K562 (cell line): ENCODE data around the gene GRIK2. TPM values are rescaled to one million over a fixed set of nuclear protein-coding genes. Genes with fewer than 3 reads are reported as not detected.

ENCODE experiments used
- ZFP91 ChIP-seq: sonication (generic); formaldehyde crosslinking; IDR thresholded peaks from 2 replicates; pipeline ENCODE4 v1.8.0; 2022; ENCODE audit warnings: mild to moderate bottlenecking, missing genetic modification reagents
- polyA plus RNA-seq, 8 experiments: library from polyadenylated mRNA; depleted of rRNA in 4 of 8; stranded (reverse) in 5 of 8; unstranded in 3 of 8; fragments of >200 nt; fragmentation: Nextera tagmentation in 2 of 8; fragmentation: Illumina TruSeq in 1 of 8; extraction: Ambion mirVana in 2 of 8; extraction: Trizol in 1 of 8; gene quantifications; 2 replicates each; pipeline versions ENCODE4 v1.2.1 to v1.2.3, GENCODE V29; 2011 to 2014; ENCODE audit warnings: inconsistent platforms in 1 of 8, missing spikeins in 1 of 8
- total RNA-seq, 7 experiments: library from RNA; depleted of rRNA in 6 of 7; stranded (reverse); fragments of >200 nt in 6 of 7; fragmentation: Illumina TruSeq in 2 of 7; extraction: Trizol in 2 of 7; gene quantifications; 2 replicates each; pipeline versions ENCODE4 v1.2.1 to v1.2.3, GENCODE V29; 2011 to 2021; ENCODE audit warnings: low replicate concordance in 1 of 7
- TF ChIP-seq, protein P1 (sequence below): fragments of 450-650 bp; IDR thresholded peaks from 2 replicates; pipeline ENCODE4 v1.6.1; 2016; ENCODE audit warnings: mild to moderate bottlenecking, moderate library complexity

GRIK2 gene
- total and polyA plus RNA-seq, 9 of the 15 experiments (the other 6 are each of a cell fraction or from before 2014, with no cell fraction given), result not detected

- TF ChIP-seq, protein P1, sequence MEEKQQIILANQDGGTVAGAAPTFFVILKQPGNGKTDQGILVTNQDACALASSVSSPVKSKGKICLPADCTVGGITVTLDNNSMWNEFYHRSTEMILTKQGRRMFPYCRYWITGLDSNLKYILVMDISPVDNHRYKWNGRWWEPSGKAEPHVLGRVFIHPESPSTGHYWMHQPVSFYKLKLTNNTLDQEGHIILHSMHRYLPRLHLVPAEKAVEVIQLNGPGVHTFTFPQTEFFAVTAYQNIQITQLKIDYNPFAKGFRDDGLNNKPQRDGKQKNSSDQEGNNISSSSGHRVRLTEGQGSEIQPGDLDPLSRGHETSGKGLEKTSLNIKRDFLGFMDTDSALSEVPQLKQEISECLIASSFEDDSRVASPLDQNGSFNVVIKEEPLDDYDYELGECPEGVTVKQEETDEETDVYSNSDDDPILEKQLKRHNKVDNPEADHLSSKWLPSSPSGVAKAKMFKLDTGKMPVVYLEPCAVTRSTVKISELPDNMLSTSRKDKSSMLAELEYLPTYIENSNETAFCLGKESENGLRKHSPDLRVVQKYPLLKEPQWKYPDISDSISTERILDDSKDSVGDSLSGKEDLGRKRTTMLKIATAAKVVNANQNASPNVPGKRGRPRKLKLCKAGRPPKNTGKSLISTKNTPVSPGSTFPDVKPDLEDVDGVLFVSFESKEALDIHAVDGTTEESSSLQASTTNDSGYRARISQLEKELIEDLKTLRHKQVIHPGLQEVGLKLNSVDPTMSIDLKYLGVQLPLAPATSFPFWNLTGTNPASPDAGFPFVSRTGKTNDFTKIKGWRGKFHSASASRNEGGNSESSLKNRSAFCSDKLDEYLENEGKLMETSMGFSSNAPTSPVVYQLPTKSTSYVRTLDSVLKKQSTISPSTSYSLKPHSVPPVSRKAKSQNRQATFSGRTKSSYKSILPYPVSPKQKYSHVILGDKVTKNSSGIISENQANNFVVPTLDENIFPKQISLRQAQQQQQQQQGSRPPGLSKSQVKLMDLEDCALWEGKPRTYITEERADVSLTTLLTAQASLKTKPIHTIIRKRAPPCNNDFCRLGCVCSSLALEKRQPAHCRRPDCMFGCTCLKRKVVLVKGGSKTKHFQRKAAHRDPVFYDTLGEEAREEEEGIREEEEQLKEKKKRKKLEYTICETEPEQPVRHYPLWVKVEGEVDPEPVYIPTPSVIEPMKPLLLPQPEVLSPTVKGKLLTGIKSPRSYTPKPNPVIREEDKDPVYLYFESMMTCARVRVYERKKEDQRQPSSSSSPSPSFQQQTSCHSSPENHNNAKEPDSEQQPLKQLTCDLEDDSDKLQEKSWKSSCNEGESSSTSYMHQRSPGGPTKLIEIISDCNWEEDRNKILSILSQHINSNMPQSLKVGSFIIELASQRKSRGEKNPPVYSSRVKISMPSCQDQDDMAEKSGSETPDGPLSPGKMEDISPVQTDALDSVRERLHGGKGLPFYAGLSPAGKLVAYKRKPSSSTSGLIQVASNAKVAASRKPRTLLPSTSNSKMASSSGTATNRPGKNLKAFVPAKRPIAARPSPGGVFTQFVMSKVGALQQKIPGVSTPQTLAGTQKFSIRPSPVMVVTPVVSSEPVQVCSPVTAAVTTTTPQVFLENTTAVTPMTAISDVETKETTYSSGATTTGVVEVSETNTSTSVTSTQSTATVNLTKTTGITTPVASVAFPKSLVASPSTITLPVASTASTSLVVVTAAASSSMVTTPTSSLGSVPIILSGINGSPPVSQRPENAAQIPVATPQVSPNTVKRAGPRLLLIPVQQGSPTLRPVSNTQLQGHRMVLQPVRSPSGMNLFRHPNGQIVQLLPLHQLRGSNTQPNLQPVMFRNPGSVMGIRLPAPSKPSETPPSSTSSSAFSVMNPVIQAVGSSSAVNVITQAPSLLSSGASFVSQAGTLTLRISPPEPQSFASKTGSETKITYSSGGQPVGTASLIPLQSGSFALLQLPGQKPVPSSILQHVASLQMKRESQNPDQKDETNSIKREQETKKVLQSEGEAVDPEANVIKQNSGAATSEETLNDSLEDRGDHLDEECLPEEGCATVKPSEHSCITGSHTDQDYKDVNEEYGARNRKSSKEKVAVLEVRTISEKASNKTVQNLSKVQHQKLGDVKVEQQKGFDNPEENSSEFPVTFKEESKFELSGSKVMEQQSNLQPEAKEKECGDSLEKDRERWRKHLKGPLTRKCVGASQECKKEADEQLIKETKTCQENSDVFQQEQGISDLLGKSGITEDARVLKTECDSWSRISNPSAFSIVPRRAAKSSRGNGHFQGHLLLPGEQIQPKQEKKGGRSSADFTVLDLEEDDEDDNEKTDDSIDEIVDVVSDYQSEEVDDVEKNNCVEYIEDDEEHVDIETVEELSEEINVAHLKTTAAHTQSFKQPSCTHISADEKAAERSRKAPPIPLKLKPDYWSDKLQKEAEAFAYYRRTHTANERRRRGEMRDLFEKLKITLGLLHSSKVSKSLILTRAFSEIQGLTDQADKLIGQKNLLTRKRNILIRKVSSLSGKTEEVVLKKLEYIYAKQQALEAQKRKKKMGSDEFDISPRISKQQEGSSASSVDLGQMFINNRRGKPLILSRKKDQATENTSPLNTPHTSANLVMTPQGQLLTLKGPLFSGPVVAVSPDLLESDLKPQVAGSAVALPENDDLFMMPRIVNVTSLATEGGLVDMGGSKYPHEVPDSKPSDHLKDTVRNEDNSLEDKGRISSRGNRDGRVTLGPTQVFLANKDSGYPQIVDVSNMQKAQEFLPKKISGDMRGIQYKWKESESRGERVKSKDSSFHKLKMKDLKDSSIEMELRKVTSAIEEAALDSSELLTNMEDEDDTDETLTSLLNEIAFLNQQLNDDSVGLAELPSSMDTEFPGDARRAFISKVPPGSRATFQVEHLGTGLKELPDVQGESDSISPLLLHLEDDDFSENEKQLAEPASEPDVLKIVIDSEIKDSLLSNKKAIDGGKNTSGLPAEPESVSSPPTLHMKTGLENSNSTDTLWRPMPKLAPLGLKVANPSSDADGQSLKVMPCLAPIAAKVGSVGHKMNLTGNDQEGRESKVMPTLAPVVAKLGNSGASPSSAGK, result no peak
- TF ChIP-seq ZFP91, result peak; percentile 84
These were observed at the start of gene GRIK2 (continued) for GRCh38 chr6:101393251-101393828.
